ENCODE data around the gene MYH14. TPM values are rescaled to one million over a fixed set of nuclear protein-coding genes. Genes with fewer than 3 reads are reported as not detected.

The MYH14 gene
- polyA plus RNA-seq, 3 donors, result 23.1 to 33.4 (median 24.1) TPM

- DNase-seq (ENCODE audit: extremely low read depth in 1 of 11, low read depth in 9 of 11, low spot score in 4 of 11), result no peak
Observed at GRCh38 chr19:50244695-50245094, 41.3 kb downstream of the MYH14 start.

DNA sequence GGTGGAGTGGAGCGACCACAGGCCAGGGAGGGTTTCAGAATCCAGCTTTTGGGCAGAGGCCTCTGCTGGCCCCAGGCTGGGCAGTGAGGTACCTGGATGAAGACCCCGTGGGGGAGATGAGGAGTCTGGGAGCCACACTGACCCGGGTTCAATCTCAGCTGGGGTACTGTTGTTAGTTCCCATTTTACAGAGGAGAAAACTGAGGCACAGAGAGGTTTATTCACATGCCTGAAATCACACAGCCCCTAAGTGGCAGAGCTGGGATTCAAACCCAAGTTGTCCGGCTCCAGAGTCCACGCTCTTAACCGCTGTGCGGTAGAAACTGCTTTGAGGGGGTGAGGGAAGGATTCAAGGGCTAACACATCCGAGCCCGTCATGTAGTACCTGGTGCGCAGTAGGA lies 45.0 kb downstream of the MYH14 start:
- DNase-seq (ENCODE audit: extremely low read depth in 1 of 11, low read depth in 9 of 11, low spot score in 4 of 11), result no peak

DNA sequence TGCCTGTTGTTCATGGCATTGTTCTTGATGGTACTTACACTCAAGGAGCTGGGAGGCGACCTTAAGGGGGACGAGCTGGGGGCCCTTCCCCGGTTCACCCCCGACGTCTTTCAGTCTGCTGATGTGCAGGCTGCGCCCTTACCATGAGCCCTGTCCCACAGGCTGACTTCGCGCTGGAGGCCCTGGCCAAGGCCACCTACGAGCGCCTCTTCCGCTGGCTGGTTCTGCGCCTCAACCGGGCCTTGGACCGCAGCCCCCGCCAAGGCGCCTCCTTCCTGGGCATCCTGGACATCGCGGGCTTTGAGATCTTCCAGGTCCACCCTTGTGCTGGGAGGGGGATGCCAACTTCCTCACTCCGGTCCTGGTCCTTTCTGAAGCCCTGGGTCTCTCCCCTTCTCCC lies 45.4 kb downstream of the MYH14 start:
- no peak for DNase-seq (ENCODE audit: extremely low read depth in 1 of 11, low read depth in 9 of 11, low spot score in 4 of 11)

- DNase-seq (ENCODE audit: extremely low read depth in 1 of 11, low read depth in 9 of 11, low spot score in 4 of 11), result no peak
Observed at GRCh38 chr19:50249636-50250035, 46.2 kb downstream of the MYH14 start.

DNA sequence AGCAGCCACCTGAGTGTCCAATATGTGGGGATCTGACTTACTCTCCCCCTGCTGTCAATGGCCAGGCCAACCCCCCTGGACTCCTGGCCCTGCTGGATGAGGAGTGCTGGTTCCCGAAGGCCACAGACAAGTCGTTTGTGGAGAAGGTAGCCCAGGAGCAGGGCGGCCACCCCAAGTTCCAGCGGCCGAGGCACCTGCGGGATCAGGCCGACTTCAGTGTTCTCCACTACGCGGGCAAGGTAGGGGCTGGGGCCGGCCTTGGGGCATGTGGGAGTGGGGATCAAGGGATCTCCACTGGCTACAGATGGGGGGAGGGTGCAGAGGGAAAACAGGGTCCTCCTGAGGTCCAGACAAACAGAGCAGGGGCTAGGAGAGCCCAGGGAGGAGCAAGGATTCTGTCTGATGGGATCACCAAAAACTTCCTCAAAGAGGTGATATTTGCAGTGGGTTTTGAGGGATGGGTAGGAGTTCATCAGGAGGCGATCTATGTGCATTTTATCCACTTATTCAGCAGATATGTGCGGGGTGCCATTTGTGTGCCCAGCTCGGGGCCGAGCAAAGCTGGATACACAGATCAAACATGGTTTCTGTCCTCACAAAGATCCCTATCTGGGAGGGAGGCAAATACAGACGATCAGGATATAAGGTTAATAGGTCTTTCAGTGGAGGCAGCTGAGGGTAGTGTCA lies 47.2 kb downstream of the MYH14 start:
- DNase-seq (ENCODE audit: extremely low read depth in 1 of 11, low read depth in 9 of 11, low spot score in 4 of 11), result no peak

DNA sequence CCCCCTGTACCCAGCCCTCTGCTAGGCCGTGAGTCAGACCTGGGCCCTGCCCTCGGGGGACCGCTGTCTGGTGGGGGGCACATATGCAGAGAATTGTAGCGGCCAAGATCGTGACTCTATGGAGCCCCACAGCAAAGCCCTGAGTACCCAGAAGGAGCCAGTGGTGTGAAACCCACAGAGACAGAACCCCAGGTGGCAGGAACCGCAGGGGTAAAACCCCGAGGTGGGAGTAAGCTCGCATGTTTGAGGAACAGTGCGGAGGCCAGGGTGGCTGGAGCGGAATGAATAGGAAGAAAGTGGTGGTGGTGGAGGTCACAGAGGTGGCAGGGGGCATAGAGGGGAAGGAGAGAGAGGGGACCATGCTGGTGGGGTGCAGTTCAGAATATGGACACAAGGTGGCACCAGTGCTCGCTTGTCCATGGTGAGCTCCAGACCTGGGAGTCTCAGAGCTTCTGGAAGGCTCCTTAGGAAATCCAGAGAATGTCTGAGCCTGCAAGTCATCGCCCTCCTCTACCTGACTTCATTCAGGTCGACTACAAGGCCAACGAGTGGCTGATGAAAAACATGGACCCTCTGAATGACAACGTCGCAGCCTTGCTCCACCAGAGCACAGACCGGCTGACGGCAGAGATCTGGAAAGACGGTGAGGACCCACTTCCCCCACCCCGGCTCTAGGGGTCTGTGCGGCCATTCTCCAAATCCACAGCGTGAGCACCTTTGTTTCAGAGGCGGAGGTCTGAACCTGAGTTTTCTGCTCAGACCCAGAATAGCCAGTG lies 48.9 kb downstream of the MYH14 start:
- DNase-seq (ENCODE audit: extremely low read depth in 1 of 11, low read depth in 9 of 11, low spot score in 4 of 11), result no peak

- DNase-seq (ENCODE audit: extremely low read depth in 1 of 11, low read depth in 9 of 11, low spot score in 4 of 11), result no peak
Observed at GRCh38 chr19:50252887-50253268, 49.5 kb downstream of the MYH14 start.

- DNase-seq (ENCODE audit: extremely low read depth in 1 of 11, low read depth in 9 of 11, low spot score in 4 of 11), result no peak
Observed at GRCh38 chr19:50255115-50255514, 51.7 kb downstream of the MYH14 start.

- no peak for DNase-seq (ENCODE audit: extremely low read depth in 1 of 11, low read depth in 9 of 11, low spot score in 4 of 11)
Observed at GRCh38 chr19:50257141-50257540, 53.7 kb downstream of the MYH14 start.

- no peak for DNase-seq (ENCODE audit: extremely low read depth in 1 of 11, low read depth in 9 of 11, low spot score in 4 of 11)
Observed at GRCh38 chr19:50258918-50259372, 55.5 kb downstream of the MYH14 start.

DNA sequence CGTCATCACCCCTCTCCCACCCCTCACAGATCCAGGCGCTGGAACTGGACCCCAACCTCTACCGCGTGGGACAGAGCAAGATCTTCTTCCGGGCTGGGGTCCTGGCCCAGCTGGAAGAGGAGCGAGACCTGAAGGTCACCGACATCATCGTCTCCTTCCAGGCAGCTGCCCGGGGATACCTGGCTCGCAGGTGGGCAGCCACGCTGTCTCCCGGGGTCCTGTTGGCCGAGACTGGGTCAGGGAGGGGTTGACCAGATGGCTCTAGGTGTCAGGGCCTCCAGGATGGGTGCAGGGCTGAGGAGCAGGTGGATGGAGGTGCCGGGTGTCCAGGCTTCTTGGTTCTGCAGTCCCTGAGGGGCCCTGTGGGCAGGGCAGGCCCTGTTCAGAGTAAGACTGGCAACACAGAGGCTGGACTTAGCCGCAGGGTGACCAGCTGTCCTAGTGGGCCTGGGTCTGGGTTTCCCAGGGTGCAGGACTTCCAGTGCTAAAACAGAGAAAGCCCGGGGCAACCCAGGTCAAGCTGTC lies 58.1 kb downstream of the MYH14 start:
- DNase-seq (ENCODE audit: extremely low read depth in 1 of 11, low read depth in 9 of 11, low spot score in 4 of 11), result no peak

DNA sequence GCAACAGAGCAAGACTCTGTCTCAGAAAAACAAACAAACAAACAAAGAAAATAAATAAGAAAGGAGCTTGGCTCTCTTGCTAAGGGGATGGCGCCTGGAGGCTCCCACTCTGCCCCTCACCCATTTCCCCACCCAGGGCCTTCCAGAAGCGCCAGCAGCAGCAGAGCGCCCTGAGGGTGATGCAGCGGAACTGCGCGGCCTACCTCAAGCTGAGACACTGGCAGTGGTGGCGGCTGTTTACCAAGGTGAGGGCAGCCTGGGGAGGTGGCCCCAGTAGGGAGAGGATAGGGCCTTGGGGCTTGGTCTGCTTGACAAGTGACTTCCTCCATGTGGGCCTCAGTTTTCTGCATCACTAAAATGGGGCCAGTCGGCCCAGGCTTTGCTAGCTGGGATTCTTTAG lies 59.8 kb downstream of the MYH14 start:
- DNase-seq (ENCODE audit: extremely low read depth in 1 of 11, low read depth in 9 of 11, low spot score in 4 of 11), result no peak

GRCh38 chr19:50264483-50265186 lies 61.2 kb downstream of the MYH14 start:
- no peak for DNase-seq (ENCODE audit: extremely low read depth in 1 of 11, low read depth in 9 of 11, low spot score in 4 of 11)

DNA sequence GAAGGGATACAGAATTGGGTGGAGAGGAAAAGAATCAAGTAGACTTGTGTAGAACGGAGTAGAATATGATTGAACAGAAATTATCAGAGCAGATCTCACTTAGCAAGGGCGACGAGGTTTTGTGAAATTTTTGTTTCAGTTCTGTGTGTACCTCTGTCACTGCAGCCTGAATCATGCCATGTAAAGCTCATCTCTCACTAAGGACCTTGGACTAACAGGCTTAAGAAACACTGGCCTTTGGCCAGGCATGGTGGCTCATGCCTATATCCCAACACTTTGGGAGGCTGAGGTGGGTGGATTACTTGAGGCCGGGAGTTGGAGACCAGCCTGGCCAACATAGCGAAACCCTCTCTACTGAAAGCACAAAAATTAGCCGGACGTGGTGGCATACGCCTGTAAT lies 62.6 kb downstream of the MYH14 start:
- DNase-seq (ENCODE audit: extremely low read depth in 1 of 11, low read depth in 9 of 11, low spot score in 4 of 11), result no peak

GRCh38 chr19:50266896-50267295 lies 63.5 kb downstream of the MYH14 start:
- no peak for DNase-seq (ENCODE audit: extremely low read depth in 1 of 11, low read depth in 9 of 11, low spot score in 4 of 11)

DNA sequence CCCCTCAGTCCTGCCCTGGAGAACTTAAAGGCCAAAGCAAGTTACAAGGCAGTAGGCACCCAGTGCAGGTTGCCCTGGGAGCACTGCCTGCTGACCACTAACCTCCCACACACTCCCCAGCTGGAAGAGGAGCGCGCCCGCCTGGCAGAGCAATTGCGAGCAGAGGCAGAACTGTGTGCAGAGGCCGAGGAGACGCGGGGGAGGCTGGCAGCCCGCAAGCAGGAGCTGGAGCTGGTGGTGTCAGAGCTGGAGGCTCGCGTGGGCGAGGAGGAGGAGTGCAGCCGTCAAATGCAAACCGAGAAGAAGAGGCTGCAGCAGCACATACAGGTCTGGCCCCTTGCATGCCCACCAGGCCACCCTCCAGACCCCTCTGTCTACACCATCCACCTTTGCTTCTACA lies 64.6 kb downstream of the MYH14 start:
- DNase-seq (ENCODE audit: extremely low read depth in 1 of 11, low read depth in 9 of 11, low spot score in 4 of 11), result no peak

GRCh38 chr19:50268501-50268900 lies 65.1 kb downstream of the MYH14 start:
- DNase-seq (ENCODE audit: extremely low read depth in 1 of 11, low read depth in 9 of 11, low spot score in 4 of 11), result no peak

GRCh38 chr19:50269653-50270052 lies 66.2 kb downstream of the MYH14 start:
- DNase-seq (ENCODE audit: extremely low read depth in 1 of 11, low read depth in 9 of 11, low spot score in 4 of 11), result no peak

DNA sequence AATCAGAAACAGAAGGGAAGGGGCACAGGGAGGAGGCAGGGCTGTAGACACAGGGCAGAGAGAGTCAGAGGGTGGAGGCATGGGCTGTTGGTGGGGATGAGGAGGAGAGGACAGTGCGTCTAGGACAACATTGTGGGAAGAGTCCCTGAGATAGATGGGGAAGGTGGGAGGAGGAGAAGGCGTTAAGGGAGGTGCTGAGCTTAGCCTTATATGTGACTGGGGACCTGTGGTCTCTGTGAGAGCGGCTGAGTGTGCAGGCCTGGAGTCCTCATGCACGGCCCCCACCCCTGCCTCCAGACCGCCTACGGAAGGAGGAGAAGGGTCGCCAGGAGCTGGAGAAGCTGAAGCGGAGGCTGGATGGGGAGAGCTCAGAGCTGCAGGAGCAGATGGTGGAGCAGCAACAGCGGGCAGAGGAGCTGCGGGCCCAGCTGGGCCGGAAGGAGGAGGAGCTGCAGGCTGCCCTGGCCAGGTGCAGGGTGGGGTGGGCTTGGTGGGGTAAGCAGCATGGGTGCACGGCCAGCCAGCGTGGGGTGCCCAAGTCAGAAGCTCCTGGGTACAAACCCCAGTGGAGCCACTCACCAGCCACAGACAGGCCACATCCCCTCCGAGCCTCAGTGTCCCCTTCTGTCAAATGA lies 69.0 kb downstream of the MYH14 start:
- DNase-seq (ENCODE audit: extremely low read depth in 1 of 11, low read depth in 9 of 11, low spot score in 4 of 11), result no peak
